KMS-11 (cell line): ENCODE results near the gene VAV2.

Source experiments
- H2AFZ ChIP-seq: fragments of 200-600 bp; sonication (generic); 2 replicates; pipeline ENCODE4 v1.6.1; 2016; ENCODE audit warnings: antibody characterized with exemption, mixed run types, low read depth
- H3K27ac ChIP-seq: fragments of 200-600 bp; sonication (generic); 2 replicates; pipeline ENCODE4 v1.6.1; 2016; ENCODE audit warnings: mild to moderate bottlenecking, mixed run types
- H3K27me3 ChIP-seq: fragments of 200-600 bp; sonication (generic); 2 replicates; pipeline ENCODE4 v1.6.1; 2017; ENCODE audit warnings: mild to moderate bottlenecking, low read depth, mixed run types, moderate library complexity; ENCODE audit not compliant: insufficient read depth
- H3K36me3 ChIP-seq: fragments of 200-600 bp; sonication (generic); 2 replicates; pipeline ENCODE4 v1.6.1; 2017; ENCODE audit warnings: mild to moderate bottlenecking, mixed run types; ENCODE audit not compliant: insufficient read depth
- H3K4me1 ChIP-seq: fragments of 200-600 bp; sonication (generic); 2 replicates; pipeline ENCODE4 v1.6.1; 2016; ENCODE audit warnings: mild to moderate bottlenecking, low read depth, mixed run types; ENCODE audit not compliant: poor library complexity, severe bottlenecking
- H3K4me2 ChIP-seq: fragments of 200-600 bp; sonication (generic); 2 replicates; pipeline ENCODE4 v1.7.0; 2016; ENCODE audit warnings: mild to moderate bottlenecking, mixed run types
- H3K4me3 ChIP-seq: fragments of 200-600 bp; sonication (generic); IDR thresholded peaks from 2 replicates; pipeline ENCODE4 v1.6.1; 2017; ENCODE audit warnings: low read depth, low read length, mixed read lengths; ENCODE audit not compliant: insufficient read depth
- H3K79me2 ChIP-seq: fragments of 200-600 bp; sonication (generic); 2 replicates; pipeline ENCODE4 v1.6.1; 2016; ENCODE audit warnings: low read depth, mixed run types; ENCODE audit not compliant: insufficient read depth
- H3K9ac ChIP-seq: fragments of 200-600 bp; sonication (generic); 2 replicates; pipeline ENCODE4 v1.6.1; 2016; ENCODE audit warnings: mild to moderate bottlenecking, mixed run types
- H4K20me1 ChIP-seq: fragments of 200-600 bp; sonication (generic); 2 replicates; pipeline ENCODE4 v1.6.1; 2016; ENCODE audit warnings: mild to moderate bottlenecking, mixed run types; ENCODE audit not compliant: insufficient read depth
- CTCF ChIP-seq: fragments of 200-600 bp; sonication (generic); conservative IDR thresholded peaks from 2 replicates; pipeline ENCODE4 v1.6.1; 2017; ENCODE audit warnings: low read depth, mild to moderate bottlenecking, antibody characterized with exemption, low read length, moderate library complexity, mixed read lengths

Gene VAV2

GRCh38 chr9:133981589-133981957, 10.6 kb downstream of the VAV2 start:
- Histone ChIP-seq H3K36me3 (no peaks in the 10 kb centered on the region), H3K79me2 (no peaks in the 10 kb centered on the region), H3K4me2 (no peak overlapping the region), H2AFZ (no peak overlapping the region), H3K4me3 (no peak overlapping the region), H3K27ac (no peak overlapping the region), H3K4me1 (no peaks in the 10 kb centered on the region), H3K27me3 (no peaks in the 10 kb centered on the region), H3K9ac (no peak overlapping the region), H4K20me1 (no peaks in the 10 kb centered on the region)
- no peak for TF ChIP-seq CTCF

GRCh38 chr9:133980864-133981588, 11.1 kb downstream of the VAV2 start:
- no peak for TF ChIP-seq CTCF
- Histone ChIP-seq H3K9ac (no peak overlapping the region), H3K4me2 (no peak overlapping the region), H3K27ac (no peak overlapping the region), H4K20me1 (no peaks in the 10 kb centered on the region), H3K4me3 (no peak overlapping the region), H3K4me1 (no peaks in the 10 kb centered on the region), H3K79me2 (no peaks in the 10 kb centered on the region), H3K36me3 (no peaks in the 10 kb centered on the region), H2AFZ (no peak overlapping the region), H3K27me3 (no peaks in the 10 kb centered on the region)

DNA sequence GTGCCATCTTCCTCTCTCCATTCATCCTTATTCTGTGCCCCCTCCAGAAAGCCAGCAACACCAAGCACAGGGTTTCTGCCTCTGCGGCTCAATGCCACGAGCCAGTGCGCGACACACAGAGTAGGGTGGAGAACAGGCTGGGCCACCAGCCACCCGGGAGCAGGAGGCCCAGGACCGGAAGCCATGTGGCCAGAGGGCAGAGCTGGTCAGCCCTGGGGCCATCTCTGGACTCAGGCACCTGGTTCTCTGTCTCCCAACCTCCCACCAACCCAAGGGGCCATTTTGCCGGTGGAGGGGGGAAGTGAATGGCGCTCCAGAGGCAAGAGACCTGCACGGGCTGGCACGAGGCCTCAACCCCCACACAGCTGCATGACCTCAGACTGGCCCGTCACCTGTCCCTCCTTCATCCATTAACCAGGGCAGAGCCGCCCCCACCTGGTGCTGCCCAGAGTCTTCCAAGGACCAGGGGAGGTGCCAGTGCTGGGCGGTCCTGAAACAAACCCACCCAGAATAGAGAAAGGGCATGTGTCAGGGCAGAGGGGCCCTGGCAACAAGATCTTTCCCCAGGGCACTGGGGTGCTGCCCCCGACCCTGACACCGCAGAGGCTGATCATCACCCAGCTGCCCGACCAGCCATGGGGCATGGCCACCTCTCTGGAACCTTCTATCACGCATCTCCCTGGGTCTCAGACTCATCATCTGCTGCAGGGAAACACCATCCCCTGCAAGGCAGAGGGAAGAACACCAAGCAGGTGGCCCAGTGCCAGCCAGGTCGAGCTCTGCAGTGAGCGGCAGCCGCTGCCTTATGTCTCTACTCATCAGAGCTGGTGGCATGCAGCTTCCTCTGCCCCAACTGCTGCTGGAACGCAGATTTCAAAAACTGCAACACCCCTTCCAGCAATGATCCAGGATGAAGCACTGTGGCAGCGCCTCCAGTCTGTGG, 11.9 kb downstream of the VAV2 start:
- Histone ChIP-seq H4K20me1 (no peaks in the 10 kb centered on the region), H3K4me2 (no peak overlapping the region)

More for the DNA sequence above, 11.9 kb downstream of the VAV2 start:
- no peaks in the 10 kb centered on the region for H3K27me3 ChIP-seq
- no peak for TF ChIP-seq CTCF
- no peak overlapping the region for H3K27ac ChIP-seq
- H2AFZ ChIP-seq: no peak overlapping the region
- H3K4me1 ChIP-seq: no peaks in the 10 kb centered on the region
- H3K9ac ChIP-seq: no peak overlapping the region
- no peaks in the 10 kb centered on the region for H3K36me3 ChIP-seq
- H3K4me3 ChIP-seq: no peak overlapping the region
- no peaks in the 10 kb centered on the region for H3K79me2 ChIP-seq
